Brain pericyte (primary cell): ENCODE results near the gene DNAH3.
"Not testable (repeated sequence)": the region's sequence is repeated elsewhere in the genome, so short reads cannot be mapped to it uniquely, and the experiment has no call there.

Source experiments
- DNase-seq: peaks from one replicate; pipeline ENCODE4 v3.0.0-alpha.2; 2012; ENCODE audit warnings: low read depth, low spot score

Gene DNAH3

GRCh38 chr16:21167360-21167759 lies 16.7 kb upstream of the DNAH3 start:
- no peak for DNase-seq

GRCh38 chr16:21166561-21166961 lies 15.9 kb upstream of the DNAH3 start:
- DNase-seq: no peak

DNA sequence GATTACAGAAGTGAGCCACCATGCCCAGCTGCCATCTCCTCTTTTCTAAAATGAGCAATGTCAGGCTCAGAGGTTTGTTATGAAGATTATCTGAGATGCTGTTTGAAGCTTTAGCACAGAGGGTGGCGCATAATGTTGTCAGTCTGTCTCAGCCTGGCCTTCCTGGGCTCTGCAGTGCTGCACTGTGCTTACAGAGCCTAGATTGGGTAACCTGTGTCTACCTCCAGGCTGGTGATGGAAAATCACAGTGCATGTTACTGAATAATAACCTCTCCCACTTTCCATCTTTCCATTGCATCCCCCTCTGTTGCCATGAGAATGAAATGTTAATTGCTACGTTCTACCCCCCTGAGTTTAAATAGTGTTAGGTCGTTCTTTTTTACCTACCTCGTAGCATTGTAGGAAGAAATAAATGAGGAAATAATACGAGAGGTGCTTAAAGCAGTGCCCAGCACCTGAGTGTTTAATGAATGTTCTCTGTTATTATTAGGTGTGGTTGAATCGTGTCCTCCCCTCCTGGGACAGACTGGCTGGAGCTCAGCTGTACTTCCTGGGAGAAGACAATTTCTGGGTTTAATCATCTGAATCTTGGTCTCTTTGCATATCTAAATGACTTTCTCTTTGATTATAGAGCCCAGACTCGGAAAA lies 14.0 kb upstream of the DNAH3 start:
- DNase-seq: no peak

DNA sequence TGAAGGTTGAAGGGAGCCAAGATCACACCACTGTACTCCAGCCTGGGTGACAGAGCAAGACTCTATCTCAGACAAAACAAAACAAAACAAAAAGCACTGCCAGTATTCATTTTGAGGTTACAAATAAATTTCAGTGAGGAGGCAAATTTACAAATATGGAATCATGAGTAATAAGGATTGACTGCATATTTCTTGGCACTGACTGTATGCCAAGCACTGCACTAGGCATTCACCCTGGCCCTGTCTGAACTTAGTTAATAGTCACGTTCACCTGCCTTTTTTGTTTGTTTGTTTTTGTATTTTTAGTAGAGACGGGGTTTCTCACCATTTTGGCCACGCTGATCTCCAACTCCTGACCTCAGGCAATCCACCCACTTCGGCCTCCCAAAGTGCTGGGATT lies 12.9 kb upstream of the DNAH3 start:
- DNase-seq: no peak

GRCh38 chr16:21162661-21163151 lies 12.1 kb upstream of the DNAH3 start:
- DNase-seq: no peak

DNA sequence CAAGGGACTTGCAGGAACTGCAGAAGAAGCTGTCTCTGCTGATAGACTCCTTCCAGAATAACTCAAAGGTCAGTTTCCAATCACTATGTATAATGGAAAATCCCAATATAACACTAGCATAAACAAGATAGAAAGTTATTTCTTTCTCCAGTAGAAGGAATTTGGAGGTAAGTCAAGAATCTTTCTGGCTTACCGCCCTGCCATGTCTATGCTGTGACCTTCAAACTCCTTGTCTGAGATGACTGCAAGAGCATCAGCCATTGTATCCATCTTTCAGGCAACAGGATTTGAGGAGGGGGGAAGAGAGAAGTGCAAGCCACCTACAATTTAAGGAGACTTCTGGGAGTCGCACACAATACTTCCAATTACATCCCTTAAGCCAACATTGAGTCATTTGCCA lies 10.6 kb upstream of the DNAH3 start:
- no peak for DNase-seq

GRCh38 chr16:21160276-21160675 lies 9.6 kb upstream of the DNAH3 start:
- no peak for DNase-seq

GRCh38 chr16:21159281-21159951 lies 8.8 kb upstream of the DNAH3 start:
- no peak for DNase-seq

DNA sequence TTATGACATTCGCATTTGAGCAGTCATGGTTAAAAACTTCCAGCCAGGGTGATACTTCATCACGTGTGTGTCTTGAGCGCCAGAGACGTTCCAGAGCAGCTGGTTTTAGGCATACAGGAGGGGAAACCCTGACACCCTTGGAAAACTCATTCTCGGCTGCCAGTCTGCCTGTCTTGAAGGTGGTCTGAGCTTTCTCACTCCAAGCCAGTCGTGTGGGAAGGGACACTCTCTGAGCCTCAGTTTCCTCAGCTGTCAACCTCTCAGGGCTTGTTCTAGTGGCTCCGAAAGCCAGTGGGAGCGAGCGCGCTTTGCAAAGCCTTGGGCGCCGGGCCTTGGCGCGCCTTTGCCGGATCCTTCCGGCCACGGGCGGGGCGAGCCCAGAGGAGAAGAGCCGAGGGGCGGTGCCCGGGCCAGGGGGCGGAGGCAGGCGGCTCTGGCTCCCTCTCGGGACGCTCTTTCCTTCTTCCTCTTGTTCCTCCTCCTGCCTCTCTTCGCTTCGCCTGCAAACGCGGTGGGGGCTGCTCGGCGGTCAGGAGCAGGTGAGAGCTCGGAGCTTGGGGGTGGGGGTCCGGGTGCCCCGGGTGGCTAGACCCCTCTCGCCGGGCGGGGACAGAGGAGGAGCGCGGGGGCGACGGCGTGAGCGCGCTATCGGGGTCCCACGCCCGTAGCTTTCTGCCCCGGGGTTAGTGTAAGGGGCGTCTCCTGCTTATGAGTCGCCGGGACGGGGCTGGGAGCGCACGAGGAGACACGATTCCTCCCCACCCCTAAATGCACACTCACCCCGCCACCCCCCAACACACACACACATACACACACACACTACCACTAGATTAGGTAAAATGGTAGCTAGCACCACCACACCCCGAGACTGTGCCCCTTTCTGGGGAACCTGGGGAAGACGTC lies 7.8 kb upstream of the DNAH3 start, which contains the start of gene LDAF1:
LDAF1 (plus strand) TSS at position 467 of the 903 bp plus-strand sequence. CDS start 2,509 bp downstream, outside the sequence.
- DNase-seq: no peak

DNA sequence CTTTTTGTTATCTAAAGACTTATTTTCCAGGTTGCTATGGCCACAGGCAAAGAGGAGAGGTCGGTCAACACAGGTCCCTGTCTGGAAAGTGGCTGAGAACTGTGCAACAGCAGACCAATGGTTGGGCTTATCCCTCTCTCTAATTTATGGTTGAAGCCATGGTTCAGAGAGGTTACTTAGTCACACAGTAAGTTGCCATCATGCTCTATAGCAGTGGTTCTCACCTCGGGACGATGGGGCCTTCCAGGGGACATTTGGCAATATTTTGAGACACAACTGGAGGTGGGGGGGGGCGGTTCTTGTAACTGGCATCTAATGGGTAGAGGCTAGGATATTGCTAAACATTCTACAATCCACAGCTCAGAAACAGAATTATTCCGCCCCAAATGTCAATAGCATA lies 7.0 kb upstream of the DNAH3 start:
- no peak for DNase-seq

DNA sequence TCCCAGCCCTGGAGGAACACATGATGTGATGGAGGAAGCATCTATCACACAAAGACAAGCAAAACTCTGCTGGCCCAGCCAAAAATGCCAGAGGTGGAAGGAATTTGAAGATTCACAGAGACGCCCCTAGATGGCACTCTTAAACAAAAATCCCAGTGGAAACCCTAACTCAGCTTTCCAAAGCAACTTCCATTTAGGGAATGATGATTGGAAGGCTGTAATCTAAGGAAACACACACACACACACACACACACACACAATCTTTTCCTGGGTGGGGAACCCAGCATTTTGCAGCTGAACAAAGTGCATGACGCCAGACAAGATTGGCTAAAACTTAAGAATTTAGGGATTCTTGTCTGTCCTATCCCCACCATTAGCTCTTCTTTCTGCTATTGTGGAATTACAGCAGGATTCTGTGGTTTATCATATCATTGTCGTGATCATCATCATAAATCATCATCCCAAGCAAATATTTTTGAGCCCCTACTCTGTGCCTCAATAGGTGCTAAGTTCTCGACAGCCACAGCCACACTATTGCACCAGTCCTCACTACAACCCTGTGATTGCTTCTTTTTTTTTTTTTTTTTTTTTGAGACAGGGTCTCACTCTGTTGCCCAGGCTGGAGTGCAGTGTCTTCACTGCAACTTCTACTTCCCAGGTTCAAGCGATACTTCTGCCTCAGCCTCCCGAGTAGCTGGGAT lies 6.3 kb upstream of the DNAH3 start:
- no peak for DNase-seq

GRCh38 chr16:21156011-21156410 lies 5.4 kb upstream of the DNAH3 start:
- DNase-seq: not testable (repeated sequence)

GRCh38 chr16:21153124-21153729 lies 2.6 kb upstream of the DNAH3 start:
- DNase-seq: not testable (repeated sequence)

DNA sequence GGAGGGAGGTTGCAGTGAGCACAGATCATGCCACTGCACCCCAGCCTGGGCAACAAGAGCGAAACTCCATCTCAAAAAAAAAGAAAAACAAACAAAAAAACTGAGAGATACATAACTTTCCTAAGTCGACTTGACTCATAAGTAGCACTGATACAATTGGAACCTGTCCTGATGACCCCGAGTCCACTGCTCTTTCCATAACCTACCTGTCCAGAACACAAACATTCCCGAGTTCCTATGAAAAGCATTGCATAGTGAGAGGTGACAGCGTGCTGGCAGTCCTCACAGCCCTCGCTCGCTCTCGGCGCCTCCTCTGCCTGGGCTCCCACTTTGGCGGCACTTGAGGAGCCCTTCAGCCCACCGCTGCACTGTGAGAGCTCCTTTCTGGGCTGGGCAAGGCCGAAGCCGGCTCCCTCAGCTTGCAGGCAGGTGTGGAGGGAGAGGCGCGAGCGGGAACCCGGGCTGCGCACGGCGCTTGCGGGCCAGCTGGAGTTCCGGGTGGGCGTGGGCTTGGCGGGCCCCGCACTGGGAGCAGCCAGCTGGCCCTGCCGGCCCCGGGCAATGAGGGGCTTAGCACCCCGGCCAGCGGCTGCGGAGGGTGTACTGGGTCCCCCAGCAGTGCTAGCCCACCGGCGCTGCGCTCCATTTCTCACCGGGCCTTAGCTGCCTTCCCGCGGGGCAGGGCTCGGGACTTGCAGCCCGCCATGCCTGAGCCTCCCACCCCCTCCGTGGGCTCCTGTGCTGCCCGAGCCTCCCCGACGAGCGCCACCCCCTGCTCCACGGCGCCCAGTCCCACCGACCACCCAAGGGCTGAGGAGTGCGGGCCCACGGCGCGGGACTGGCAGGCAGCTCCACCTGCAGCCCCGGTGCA lies 1.7 kb upstream of the DNAH3 start:
- DNase-seq: not testable (repeated sequence)

- no peak for DNase-seq
These were observed 4.9 kb downstream of the DNAH3 start for GRCh38 chr16:21145738-21146137.

- DNase-seq: no peak
These were observed 16.6 kb downstream of the DNAH3 start for GRCh38 chr16:21134053-21134452.

DNA sequence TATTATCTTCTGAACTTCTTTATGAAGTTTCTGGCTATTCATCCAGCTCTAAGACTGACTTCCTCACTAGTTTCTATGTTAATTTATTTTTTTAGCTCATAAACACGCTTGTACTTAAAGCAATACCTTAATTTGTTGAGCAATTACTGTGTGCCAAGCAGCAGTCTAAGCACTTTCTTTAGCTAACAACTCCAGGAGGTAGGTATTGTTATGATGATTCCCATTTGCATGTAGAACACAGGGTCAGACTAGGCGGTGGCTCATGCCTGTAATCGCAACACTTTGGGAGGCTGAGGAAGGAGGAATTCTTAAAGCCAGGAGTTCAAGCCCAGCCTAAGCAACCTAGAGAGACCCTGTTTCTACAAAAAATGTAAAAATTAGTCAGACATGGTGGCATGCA lies 19.8 kb downstream of the DNAH3 start:
- no peak for DNase-seq

GRCh38 chr16:21128991-21129390 lies 21.7 kb downstream of the DNAH3 start:
- DNase-seq: no peak

DNA sequence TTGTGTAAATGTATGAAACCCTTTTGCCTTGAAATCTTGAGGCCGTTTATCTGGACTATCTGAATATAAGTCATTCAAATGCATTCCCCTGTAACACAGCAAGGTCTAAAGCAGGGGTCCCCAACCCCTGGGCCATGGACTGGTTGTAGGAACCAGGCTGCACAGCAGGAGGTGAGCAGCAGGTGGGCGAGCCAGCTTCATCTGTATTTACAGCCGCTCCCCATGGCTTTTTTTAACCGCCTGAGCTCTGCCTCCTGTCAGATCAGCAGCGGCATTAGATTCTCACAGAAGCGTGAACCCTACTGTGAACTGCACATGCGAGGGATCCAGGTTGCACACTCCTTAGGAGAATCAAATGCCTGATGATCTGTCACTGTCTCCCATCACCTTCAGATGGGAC lies 24.1 kb downstream of the DNAH3 start:
- DNase-seq: no peak

DNA sequence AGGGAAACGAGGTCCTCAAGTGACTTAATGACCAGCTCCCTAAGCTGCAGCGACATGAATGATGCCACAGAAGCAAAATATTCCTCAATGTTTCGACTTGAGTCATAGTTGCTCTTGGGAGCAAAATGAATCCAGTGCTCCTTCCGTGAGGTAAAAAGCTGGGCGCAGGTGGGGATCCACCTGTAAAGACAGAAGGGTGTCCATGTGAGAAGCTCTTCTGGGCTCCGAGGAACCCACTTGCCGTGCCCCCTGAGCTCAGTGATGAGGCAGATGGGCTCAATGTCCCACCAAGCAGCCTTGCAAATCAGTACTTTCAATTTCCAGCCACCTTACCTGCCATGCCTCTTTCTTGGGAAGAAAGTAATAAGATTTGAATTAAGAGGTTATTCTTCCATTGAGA lies 25.5 kb downstream of the DNAH3 start:
- no peak for DNase-seq
